Retinal pigment epithelial cell (primary cell): Measurements from ENCODE around the gene COL4A5.

Experiments
- DNase-seq: peaks from one replicate; pipeline ENCODE4 v3.0.0-alpha.2; 2010; ENCODE audit warnings: low read depth
- H3K4me3 ChIP-seq: 2 replicates; pipeline ENCODE4 v1.5.1; 2011; ENCODE audit warnings: mild to moderate bottlenecking, low read length, control low read depth, moderate library complexity
- TF ChIP-seq, protein P1 (sequence below): conservative IDR thresholded peaks from 2 replicates; pipeline ENCODE4 v1.5.1; 2011; ENCODE audit warnings: low read depth, low read length, control low read depth, inconsistent platforms

COL4A5 gene

DNA sequence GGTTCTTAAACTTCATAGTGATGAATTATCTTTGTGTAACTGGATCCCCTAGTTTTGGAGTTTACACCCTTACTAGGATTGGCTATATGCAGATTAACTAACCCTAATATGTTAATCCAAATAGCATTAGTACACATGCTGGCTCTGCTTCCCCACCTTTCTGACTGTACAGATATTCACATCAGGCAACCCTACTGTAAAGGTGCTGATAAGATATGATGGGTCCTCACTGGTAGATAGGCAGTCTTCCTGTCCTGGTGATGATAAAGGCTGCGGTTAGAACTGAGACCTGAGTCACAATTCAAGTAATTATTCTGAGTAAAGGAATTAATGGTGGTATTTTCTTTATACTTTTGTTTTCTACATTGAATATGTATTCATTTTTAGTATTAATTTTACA lies 118.6 kb downstream of the COL4A5 start:
- DNase-seq: no peak
- H3K4me3 ChIP-seq: no peak overlapping the region
- TF ChIP-seq, protein P1, sequence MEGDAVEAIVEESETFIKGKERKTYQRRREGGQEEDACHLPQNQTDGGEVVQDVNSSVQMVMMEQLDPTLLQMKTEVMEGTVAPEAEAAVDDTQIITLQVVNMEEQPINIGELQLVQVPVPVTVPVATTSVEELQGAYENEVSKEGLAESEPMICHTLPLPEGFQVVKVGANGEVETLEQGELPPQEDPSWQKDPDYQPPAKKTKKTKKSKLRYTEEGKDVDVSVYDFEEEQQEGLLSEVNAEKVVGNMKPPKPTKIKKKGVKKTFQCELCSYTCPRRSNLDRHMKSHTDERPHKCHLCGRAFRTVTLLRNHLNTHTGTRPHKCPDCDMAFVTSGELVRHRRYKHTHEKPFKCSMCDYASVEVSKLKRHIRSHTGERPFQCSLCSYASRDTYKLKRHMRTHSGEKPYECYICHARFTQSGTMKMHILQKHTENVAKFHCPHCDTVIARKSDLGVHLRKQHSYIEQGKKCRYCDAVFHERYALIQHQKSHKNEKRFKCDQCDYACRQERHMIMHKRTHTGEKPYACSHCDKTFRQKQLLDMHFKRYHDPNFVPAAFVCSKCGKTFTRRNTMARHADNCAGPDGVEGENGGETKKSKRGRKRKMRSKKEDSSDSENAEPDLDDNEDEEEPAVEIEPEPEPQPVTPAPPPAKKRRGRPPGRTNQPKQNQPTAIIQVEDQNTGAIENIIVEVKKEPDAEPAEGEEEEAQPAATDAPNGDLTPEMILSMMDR: no peak

DNA sequence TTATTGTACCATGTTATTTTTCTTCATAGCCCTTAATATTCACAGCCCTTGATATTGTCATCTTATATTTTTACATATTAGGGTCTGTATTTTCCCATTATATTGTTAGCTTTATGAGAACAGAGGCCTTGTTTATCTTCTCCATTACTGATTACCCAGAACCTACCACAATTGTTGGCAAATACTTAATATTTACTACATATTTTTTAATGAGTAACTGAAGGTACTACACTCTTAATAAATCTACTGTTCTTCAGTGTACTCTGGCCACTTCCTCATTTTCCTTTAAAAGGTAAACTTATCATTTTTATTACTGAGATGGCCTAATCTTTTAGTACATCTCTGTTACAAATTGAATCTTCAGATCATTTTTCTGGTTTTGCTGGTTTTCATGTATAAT lies 133.5 kb downstream of the COL4A5 start:
- DNase-seq: no peak
- H3K4me3 ChIP-seq: no peak overlapping the region
- TF ChIP-seq, protein P1: no peak

DNA sequence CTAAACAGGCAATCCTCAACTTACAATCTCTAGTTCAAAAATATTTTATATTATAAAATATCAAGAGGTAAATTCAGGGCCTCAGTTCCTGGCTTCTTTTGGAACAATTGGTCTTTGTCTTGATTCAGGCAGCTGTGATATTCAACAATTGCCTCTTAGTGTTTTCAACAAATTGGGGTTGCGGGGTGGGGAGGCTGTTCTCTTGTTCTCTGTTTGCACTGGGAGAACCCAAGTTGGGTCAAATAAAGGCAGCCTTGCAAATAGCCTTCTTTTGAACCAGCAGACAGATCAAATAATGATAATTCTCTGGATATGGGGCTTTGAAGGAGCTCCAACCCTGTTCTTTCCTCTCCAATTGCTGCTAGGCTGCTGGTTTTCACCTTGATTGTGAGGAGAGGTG lies 142.5 kb downstream of the COL4A5 start:
- H3K4me3 ChIP-seq: no peak overlapping the region
- TF ChIP-seq, protein P1: no peak
- DNase-seq: no peak

DNA sequence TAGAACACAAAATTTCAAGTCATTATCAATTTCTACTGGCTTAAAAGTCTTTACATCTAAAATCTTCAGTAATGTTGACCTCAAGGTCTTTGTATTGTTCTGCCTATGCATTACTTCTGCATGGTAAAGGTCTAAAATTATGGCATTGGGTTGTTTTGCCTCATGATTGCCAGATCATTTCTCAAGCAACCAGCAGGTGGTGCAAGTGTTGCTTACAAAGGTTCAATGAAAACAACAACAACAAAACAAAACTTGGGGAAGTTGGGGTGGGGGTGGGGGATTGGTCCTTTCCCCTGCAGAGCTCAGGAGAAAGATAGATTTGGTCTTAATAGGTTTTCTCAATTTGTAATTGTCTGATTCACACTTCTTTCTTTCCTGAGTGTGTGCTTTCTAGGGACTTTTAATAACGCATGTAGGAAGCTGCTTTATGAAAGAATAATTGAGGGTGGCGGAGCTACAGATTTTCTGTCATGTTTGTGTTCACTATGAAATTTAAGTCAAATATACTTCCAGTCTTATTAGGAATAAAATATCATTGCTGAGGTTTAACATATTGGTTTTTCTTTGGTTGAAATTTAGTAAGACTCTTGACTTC lies 145.1 kb downstream of the COL4A5 start:
- no peak overlapping the region for H3K4me3 ChIP-seq
- DNase-seq: no peak
- TF ChIP-seq, protein P1: peak; percentile 50

DNA sequence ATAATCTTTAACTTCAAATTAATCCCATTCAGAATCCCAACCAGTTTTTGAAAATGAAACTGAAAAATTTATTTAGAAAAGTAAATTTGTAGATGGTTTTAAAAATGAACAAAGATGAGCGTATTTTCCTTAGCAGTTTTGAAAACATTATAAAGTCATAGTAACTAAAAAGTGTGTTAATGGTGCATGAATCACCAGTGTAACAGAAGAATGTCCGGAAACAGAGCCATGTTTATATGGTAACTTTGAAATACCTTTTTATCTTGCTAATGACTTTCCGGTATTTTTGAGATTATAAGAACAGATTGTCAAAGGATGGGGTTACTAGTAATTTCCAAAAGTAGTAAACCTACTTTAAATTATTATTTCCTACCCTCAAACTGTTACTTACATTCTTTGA lies 150.9 kb downstream of the COL4A5 start:
- TF ChIP-seq, protein P1: no peak
- H3K4me3 ChIP-seq: no peak overlapping the region
- no peak for DNase-seq

DNA sequence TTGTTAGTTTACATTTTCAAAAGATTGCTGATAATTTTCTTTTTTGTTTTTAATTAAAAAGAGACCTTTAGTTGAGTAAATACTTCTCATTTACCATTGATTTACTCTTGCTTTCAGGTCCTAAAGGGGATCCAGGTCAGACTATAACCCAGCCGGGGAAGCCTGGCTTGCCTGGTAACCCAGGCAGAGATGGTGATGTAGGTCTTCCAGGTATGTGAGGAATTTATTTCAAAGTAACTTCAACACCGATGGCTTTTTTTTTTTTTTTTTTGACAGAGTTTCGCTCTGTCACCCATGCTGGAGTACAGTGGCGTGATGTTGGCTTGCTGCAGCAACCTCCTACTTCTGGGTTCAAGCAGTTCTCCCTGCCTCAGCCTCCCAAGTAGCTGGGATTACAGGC lies 161.6 kb downstream of the COL4A5 start:
- DNase-seq: no peak
- no peak overlapping the region for H3K4me3 ChIP-seq
- TF ChIP-seq, protein P1: no peak

DNA sequence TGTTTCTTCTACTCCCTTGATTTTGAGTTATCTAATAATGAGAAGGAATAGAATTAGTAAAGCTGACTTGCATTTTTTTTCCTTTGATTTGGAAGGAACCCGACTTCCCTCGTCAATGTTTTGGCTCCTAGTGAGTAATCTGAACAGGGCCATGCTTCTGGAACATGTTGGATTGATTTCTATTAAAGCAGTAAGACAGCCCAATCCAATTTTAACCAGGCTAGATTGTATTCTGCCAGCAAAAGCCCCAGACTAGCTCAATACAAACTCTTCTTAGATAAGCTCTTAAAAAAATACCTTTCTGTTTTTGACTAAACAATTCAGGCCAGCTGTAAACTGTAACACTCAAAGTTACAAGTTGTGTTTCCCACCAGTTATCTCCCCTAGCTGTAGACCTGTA lies 170.5 kb downstream of the COL4A5 start:
- no peak for DNase-seq

More for the DNA sequence above, 170.5 kb downstream of the COL4A5 start:
- TF ChIP-seq, protein P1: no peak
- no peak overlapping the region for H3K4me3 ChIP-seq
